HepG2 (cell line): Measurements from ENCODE around the gene CD6. TPM values are rescaled to one million over a fixed set of nuclear protein-coding genes. Genes with fewer than 3 reads are reported as not detected.

ENCODE experiments used
- ATAC-seq: fragments of 200-7000 bp; cut with Tn5 transposase; 3 replicates; pipeline ENCODE4 v1.9.1; 2020; ENCODE audit warnings: mild to moderate bottlenecking, moderate library complexity
- BruUV-seq: library from RNA; stranded (reverse); fragments of 400-500 nt; replicated peaks from 2 replicates; lab custom pipeline; 2021; lab: Mats Ljungman, UMichigan
- CTCF ChIA-PET: fragments of 300-600 bp; formaldehyde crosslinking; extraction: SDS; loops from one replicate; lab custom pipeline; 2021; ENCODE audit warnings: low total read pairs, inconsistent platforms, low intra/inter-chr PET ratio; lab: Yijun Ruan, JAX
- POLR2A ChIA-PET: fragments of 350-600 bp; sonication (Branson Sonifier 250); formaldehyde crosslinking; loops from one replicate; lab custom pipeline; 2020; ENCODE audit warnings: antibody characterized with exemption, inconsistent platforms; lab: Yijun Ruan, JAX
- DNase-seq: peaks from one replicate; pipeline ENCODE4 v3.0.0-alpha.2; 2015; ENCODE audit warnings: low spot score
- FAIRE-seq: peaks from 3 replicates; lab custom pipeline; 2011; peaks lifted over from hg19 to GRCh38; lab: Jason Lieb, UNC
- H2AFZ ChIP-seq: one replicate; pipeline ENCODE4 v1.6.1; 2011; ENCODE audit warnings: low read length, inconsistent platforms
- H3K27ac ChIP-seq: fragments of 300-600 bp; 3 replicates; pipeline ENCODE4 v1.8.0; 2011; ENCODE audit warnings: mixed run types, mild to moderate bottlenecking, mixed read lengths, low read length, inconsistent platforms; ENCODE audit not compliant: insufficient read depth; ENCODE audit errors: extremely low read length
- H3K27me3 ChIP-seq, 2 experiments: fragments of 200-600 bp in 1 of 2; 2 replicates in 1 of 2; 3 replicates in 1 of 2; pipeline versions ENCODE4 v1.6.0 to v1.8.0; 2011; ENCODE audit warnings: low read length in 2 of 2, mild to moderate bottlenecking in 2 of 2, moderate library complexity in 2 of 2, inconsistent platforms in 1 of 2; ENCODE audit not compliant: insufficient read depth in 2 of 2, control insufficient read depth in 1 of 2
- H3K36me3 ChIP-seq, 2 experiments: fragments of 200-600 bp in 1 of 2; replicated peaks in 1 of 2; 2 replicates in 1 of 2; 3 replicates in 1 of 2; pipeline versions ENCODE4 v1.5.1 to v1.8.0; 2011; ENCODE audit warnings: low read length in 2 of 2, inconsistent platforms in 1 of 2; ENCODE audit not compliant: insufficient read depth in 2 of 2, control insufficient read depth in 1 of 2
- H3K4me1 ChIP-seq: 2 replicates; pipeline ENCODE4 v1.5.1; 2012; ENCODE audit warnings: low read length, inconsistent platforms; ENCODE audit not compliant: insufficient read depth
- H3K4me2 ChIP-seq: 2 replicates; pipeline ENCODE4 v1.6.0; 2011; ENCODE audit warnings: low read depth, low read length, inconsistent platforms
- H3K4me3 ChIP-seq, 3 experiments: fragments of 200-600 bp in 1 of 3; sonication (generic), shearing (Covaris generic) in 1 of 3; replicated peaks in 1 of 3; 2 replicates each; pipeline ENCODE4 v1.5.1; 2011 to 2016; ENCODE audit warnings: low read length in 3 of 3, inconsistent platforms in 2 of 3, low read depth in 2 of 3, mild to moderate bottlenecking in 2 of 3, control low read depth in 1 of 3, mixed read lengths in 1 of 3; ENCODE audit not compliant: insufficient read depth in 1 of 3
- H3K79me2 ChIP-seq: one replicate; pipeline ENCODE4 v1.6.1; 2011; ENCODE audit warnings: low read length, inconsistent platforms; ENCODE audit not compliant: insufficient read depth
- H3K9ac ChIP-seq: 2 replicates; pipeline ENCODE4 v1.6.0; 2011; ENCODE audit warnings: mild to moderate bottlenecking, low read depth, low read length, inconsistent platforms; ENCODE audit not compliant: insufficient read depth
- H3K9me3 ChIP-seq: 2 replicates; pipeline ENCODE4 v1.5.1; 2012; ENCODE audit warnings: mild to moderate bottlenecking, low read length
- H4K20me1 ChIP-seq: 2 replicates; pipeline ENCODE4 v1.6.0; 2011; ENCODE audit warnings: inconsistent platforms, mild to moderate bottlenecking, low read length, moderate library complexity; ENCODE audit not compliant: insufficient read depth
- CREB1 ChIP-seq, 2 experiments: fragments of 450-650 bp in 1 of 2; IDR thresholded peaks; 2 replicates each; pipeline ENCODE4 v1.6.1; 2016 to 2017; ENCODE audit warnings: control low read depth in 1 of 2, mild to moderate bottlenecking in 1 of 2, missing compliant biosample characterization in 1 of 2, missing genetic modification characterization in 1 of 2
- ETV6 ChIP-seq: sonication (generic); formaldehyde crosslinking; conservative IDR thresholded peaks from 2 replicates; pipeline ENCODE4 v1.4.0; 2020; ENCODE audit warnings: missing genetic modification reagents
- HOXD1 ChIP-seq: sonication (generic); formaldehyde crosslinking; IDR thresholded peaks from 2 replicates; pipeline ENCODE4 v1.5.0; 2020; ENCODE audit warnings: missing genetic modification reagents
- MIXL1 ChIP-seq: IDR thresholded peaks from 2 replicates; pipeline ENCODE4 v1.6.1; 2016
- MYC ChIP-seq: sonication (generic); formaldehyde crosslinking; IDR thresholded peaks from 2 replicates; pipeline ENCODE4 v1.9.0; 2021; ENCODE audit warnings: missing genetic modification reagents, borderline replicate concordance
- ZBTB42 ChIP-seq: sonication (generic); formaldehyde crosslinking; IDR thresholded peaks from 2 replicates; pipeline ENCODE4 v1.5.0; 2020; ENCODE audit warnings: mild to moderate bottlenecking, missing genetic modification reagents
- ZFX ChIP-seq: sonication (generic); formaldehyde crosslinking; IDR thresholded peaks from 2 replicates; pipeline ENCODE4 v1.4.0; 2020; ENCODE audit warnings: mild to moderate bottlenecking, low read depth, missing genetic modification reagents, moderate library complexity
- WGBS: methylation state at CpG from one replicate; pipeline ENCODE4 v1.1.6; 2017; ENCODE audit warnings: low lambda C conversion rate; 5-methylcytosine and 5-hydroxymethylcytosine counted together
- in situ Hi-C: cut with HindIII; loops from 2 replicates; pipeline ENCODE4 v1.10.0; 2017; ENCODE audit warnings: low pct_unique_long_range_greater_than_20kb; ENCODE audit not compliant: extremely low pct_ligation_motif_present
- intact Hi-C: fragments of 100-400 bp; cut with micrococcal nuclease; formaldehyde crosslinking; loops from one replicate; pipeline ENCODE4 v1.10.0; 2022; ENCODE audit not compliant: unreplicated experiment
- polyA plus RNA-seq, 8 experiments: library from polyadenylated mRNA; depleted of rRNA in 3 of 8; stranded (reverse) in 7 of 8; unstranded in 1 of 8; fragments of >200 nt; fragmentation: Illumina TruSeq in 4 of 8; extraction: Trizol in 4 of 8; gene quantifications; 2 replicates each; pipeline versions ENCODE4 v1.2.1 to v1.2.3, GENCODE V29; 2011 to 2016; ENCODE audit warnings: low read depth in 4 of 8, missing spikeins in 1 of 8, mixed read lengths in 1 of 8; ENCODE audit not compliant: insufficient read depth in 1 of 8
- total RNA-seq, 5 experiments: library from RNA; depleted of rRNA; stranded (reverse); fragments of >200 nt; fragmentation: Illumina TruSeq; extraction: Trizol; gene quantifications; 2 replicates each; pipeline ENCODE4 v1.2.3, GENCODE V29; 2016; ENCODE audit warnings: low read depth in 1 of 5
- TF ChIP-seq, protein P1 (sequence below): sonication (generic); formaldehyde crosslinking; conservative IDR thresholded peaks from 2 replicates; pipeline ENCODE4 v1.4.0; 2020; ENCODE audit warnings: mild to moderate bottlenecking, missing genetic modification reagents, moderate library complexity
- TF ChIP-seq, protein P2 (sequence below): sonication (generic); formaldehyde crosslinking; IDR thresholded peaks from 2 replicates; pipeline ENCODE4 v1.4.0; 2020; ENCODE audit warnings: low read depth, mild to moderate bottlenecking, missing genetic modification reagents
- TF ChIP-seq, protein P3 (sequence below): sonication (generic); formaldehyde crosslinking; IDR thresholded peaks from 2 replicates; pipeline ENCODE4 v1.4.0; 2020; ENCODE audit warnings: missing genetic modification reagents
- TF ChIP-seq, protein P4 (sequence below): sonication (generic); formaldehyde crosslinking; conservative IDR thresholded peaks from 2 replicates; pipeline ENCODE4 v1.4.0; 2020; ENCODE audit warnings: missing genetic modification reagents

CD6 gene
- total and polyA plus RNA-seq, 2 of the 13 experiments (the other 11 are each of a cell fraction or from before 2014, with no cell fraction given): not detected

DNA sequence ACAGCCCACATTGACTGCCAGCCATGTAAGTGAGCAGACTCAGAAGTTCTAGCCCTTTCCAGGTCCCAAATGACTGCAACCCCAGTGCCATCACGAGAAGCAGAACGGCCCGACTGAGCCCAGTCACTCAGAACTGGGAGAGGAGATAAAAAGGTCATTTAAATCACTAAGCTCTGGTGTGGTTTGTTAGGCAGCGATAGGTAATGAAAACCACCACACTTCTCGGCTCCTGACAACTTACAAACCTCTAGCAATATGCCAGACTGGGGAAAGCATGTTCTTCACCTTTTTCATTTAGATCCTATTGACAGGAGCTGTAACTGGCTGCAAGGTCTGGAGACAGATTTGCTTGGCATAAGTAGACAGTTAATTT, 26.2 kb upstream of the CD6 start (continued):
- TF ChIP-seq, protein P1, sequence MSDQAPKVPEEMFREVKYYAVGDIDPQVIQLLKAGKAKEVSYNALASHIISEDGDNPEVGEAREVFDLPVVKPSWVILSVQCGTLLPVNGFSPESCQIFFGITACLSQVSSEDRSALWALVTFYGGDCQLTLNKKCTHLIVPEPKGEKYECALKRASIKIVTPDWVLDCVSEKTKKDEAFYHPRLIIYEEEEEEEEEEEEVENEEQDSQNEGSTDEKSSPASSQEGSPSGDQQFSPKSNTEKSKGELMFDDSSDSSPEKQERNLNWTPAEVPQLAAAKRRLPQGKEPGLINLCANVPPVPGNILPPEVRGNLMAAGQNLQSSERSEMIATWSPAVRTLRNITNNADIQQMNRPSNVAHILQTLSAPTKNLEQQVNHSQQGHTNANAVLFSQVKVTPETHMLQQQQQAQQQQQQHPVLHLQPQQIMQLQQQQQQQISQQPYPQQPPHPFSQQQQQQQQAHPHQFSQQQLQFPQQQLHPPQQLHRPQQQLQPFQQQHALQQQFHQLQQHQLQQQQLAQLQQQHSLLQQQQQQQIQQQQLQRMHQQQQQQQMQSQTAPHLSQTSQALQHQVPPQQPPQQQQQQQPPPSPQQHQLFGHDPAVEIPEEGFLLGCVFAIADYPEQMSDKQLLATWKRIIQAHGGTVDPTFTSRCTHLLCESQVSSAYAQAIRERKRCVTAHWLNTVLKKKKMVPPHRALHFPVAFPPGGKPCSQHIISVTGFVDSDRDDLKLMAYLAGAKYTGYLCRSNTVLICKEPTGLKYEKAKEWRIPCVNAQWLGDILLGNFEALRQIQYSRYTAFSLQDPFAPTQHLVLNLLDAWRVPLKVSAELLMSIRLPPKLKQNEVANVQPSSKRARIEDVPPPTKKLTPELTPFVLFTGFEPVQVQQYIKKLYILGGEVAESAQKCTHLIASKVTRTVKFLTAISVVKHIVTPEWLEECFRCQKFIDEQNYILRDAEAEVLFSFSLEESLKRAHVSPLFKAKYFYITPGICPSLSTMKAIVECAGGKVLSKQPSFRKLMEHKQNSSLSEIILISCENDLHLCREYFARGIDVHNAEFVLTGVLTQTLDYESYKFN (CRISPR knock-in tag): no peak

DNA sequence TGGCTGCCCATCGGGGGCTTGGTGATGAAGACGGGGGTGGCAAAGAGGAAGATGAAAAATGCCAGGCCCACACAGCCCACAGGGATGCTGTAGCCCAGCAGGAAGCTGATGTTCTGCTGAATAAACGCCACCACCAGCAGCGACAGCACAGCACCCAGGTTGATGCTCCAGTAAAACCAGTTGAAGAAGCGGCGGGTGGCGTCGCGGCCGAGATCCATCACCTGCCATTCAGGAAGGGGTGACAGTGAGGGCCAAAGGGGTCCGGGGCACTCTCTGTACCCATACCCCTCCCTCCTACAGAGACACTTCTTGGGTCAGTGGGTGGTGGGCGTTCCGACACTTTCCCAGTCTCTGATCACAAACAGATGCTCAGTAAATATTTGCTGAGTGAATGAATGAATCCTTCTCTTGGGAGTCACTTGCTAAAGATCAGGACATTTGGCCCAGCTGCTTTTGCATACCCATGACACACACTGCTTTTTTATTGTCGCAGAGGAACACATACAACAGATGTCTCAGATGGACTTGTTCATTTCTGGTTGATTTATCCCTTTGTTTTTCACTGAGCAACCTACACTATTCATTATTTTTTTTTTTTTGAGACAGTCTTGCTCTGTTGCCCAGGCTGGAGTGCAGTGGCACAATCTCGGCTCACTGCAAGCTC, 24.7 kb upstream of the CD6 start:
- no TSS peak for BruUV-seq
- no peaks in the 10 kb centered on the region for H3K9me3 ChIP-seq
- H3K27ac ChIP-seq: no peak overlapping the region
- H3K27me3 ChIP-seq: peaks cover 0 to 7% of the 10 kb centered on the region in 2 experiments; a peak in 2 of 5 replicates
- 46% methylated on average over 6 of the region's 15 CpGs for WGBS
- intact Hi-C loops (no loop called here), in situ Hi-C loops (no loop called here)
- H4K20me1 ChIP-seq: no peaks in the 10 kb centered on the region
- CTCF ChIA-PET: no interaction called here
- H3K4me1 ChIP-seq: no peaks in the 10 kb centered on the region
- no peak overlapping the region for H3K4me3 ChIP-seq
- DNase-seq (no peak), ATAC-seq (no peak), FAIRE-seq (no peak)
- POLR2A ChIA-PET: no interaction called here
- H2AFZ ChIP-seq: no peak overlapping the region
- H3K4me2 ChIP-seq: no peak overlapping the region
- H3K9ac ChIP-seq: no peak overlapping the region
- H3K79me2 ChIP-seq: no peaks in the 10 kb centered on the region
- H3K36me3 ChIP-seq: no peaks in the 10 kb centered on the region
- no peak for TF ChIP-seq HOXD1 (CRISPR knock-in tag)
- TF ChIP-seq MIXL1 (CRISPR knock-in tag): no peak
- no peak for TF ChIP-seq CREB1 (IDR thresholded peaks at IDR 0.05)
- TF ChIP-seq CREB1 (CRISPR knock-in tag; IDR thresholded peaks at IDR 0.05): no peak
- TF ChIP-seq, protein P2, sequence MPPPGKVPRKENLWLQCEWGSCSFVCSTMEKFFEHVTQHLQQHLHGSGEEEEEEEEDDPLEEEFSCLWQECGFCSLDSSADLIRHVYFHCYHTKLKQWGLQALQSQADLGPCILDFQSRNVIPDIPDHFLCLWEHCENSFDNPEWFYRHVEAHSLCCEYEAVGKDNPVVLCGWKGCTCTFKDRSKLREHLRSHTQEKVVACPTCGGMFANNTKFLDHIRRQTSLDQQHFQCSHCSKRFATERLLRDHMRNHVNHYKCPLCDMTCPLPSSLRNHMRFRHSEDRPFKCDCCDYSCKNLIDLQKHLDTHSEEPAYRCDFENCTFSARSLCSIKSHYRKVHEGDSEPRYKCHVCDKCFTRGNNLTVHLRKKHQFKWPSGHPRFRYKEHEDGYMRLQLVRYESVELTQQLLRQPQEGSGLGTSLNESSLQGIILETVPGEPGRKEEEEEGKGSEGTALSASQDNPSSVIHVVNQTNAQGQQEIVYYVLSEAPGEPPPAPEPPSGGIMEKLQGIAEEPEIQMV: no peak
- TF ChIP-seq ETV6 (CRISPR knock-in tag): no peak
- no peak for TF ChIP-seq ZBTB42
- no peak for TF ChIP-seq MYC (CRISPR knock-in tag)
- TF ChIP-seq ZFX (CRISPR knock-in tag): no peak
- TF ChIP-seq, protein P3, sequence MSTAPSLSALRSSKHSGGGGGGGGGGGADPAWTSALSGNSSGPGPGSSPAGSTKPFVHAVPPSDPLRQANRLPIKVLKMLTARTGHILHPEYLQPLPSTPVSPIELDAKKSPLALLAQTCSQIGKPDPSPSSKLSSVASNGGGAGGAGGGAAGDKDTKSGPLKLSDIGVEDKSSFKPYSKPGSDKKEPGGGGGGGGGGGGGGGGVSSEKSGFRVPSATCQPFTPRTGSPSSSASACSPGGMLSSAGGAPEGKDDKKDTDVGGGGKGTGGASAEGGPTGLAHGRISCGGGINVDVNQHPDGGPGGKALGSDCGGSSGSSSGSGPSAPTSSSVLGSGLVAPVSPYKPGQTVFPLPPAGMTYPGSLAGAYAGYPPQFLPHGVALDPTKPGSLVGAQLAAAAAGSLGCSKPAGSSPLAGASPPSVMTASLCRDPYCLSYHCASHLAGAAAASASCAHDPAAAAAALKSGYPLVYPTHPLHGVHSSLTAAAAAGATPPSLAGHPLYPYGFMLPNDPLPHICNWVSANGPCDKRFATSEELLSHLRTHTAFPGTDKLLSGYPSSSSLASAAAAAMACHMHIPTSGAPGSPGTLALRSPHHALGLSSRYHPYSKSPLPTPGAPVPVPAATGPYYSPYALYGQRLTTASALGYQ (CRISPR knock-in tag): no peak
- TF ChIP-seq, protein P4, sequence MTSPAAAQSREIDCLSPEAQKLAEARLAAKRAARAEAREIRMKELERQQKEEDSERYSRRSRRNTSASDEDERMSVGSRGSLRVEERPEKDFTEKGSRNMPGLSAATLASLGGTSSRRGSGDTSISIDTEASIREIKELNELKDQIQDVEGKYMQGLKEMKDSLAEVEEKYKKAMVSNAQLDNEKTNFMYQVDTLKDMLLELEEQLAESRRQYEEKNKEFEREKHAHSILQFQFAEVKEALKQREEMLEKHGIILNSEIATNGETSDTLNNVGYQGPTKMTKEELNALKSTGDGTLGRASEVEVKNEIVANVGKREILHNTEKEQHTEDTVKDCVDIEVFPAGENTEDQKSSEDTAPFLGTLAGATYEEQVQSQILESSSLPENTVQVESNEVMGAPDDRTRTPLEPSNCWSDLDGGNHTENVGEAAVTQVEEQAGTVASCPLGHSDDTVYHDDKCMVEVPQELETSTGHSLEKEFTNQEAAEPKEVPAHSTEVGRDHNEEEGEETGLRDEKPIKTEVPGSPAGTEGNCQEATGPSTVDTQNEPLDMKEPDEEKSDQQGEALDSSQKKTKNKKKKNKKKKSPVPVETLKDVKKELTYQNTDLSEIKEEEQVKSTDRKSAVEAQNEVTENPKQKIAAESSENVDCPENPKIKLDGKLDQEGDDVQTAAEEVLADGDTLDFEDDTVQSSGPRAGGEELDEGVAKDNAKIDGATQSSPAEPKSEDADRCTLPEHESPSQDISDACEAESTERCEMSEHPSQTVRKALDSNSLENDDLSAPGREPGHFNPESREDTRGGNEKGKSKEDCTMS: no peak
